NCI-H2196 treated with DMSO at 0.1 percent for 48 hours (cell line): Measurements from ENCODE around the gene NUCB1.
"Not testable (repeated sequence)": the region's sequence is repeated elsewhere in the genome, so short reads cannot be mapped to it uniquely, and the experiment has no call there.

Source experiments
- DNase-seq: peaks from one replicate; lab custom pipeline; 2025; ENCODE audit not compliant: unreplicated experiment; lab: John Stamatoyannopoulos, UW

Gene NUCB1

DNA sequence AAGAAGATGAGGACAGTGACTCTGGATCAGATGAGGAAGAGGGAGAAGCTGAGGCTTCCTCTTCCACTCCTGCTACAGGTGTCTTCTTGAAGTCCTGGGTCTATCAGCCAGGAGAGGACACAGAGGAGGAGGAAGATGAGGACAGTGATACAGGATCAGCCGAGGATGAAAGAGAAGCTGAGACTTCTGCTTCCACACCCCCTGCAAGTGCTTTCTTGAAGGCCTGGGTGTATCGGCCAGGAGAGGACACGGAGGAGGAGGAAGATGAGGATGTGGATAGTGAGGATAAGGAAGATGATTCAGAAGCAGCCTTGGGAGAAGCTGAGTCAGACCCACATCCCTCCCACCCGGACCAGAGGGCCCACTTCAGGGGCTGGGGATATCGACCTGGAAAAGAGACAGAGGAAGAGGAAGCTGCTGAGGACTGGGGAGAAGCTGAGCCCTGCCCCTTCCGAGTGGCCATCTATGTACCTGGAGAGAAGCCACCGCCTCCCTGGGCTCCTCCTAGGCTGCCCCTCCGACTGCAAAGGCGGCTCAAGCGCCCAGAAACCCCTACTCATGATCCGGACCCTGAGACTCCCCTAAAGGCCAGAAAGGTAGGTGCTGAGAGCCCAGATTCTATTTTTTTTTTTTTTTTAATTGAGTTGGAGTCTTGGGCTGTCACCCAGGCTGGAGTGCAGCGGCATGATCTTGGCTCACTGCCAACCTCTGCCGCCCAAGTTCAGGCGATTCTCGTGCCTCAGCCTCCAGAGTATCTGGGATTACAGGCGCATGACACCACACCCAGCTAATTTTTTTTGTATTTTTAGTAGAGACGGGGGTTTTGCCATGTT lies 25.6 kb upstream of the NUCB1 start:
- DNase-seq = no peak

DNA sequence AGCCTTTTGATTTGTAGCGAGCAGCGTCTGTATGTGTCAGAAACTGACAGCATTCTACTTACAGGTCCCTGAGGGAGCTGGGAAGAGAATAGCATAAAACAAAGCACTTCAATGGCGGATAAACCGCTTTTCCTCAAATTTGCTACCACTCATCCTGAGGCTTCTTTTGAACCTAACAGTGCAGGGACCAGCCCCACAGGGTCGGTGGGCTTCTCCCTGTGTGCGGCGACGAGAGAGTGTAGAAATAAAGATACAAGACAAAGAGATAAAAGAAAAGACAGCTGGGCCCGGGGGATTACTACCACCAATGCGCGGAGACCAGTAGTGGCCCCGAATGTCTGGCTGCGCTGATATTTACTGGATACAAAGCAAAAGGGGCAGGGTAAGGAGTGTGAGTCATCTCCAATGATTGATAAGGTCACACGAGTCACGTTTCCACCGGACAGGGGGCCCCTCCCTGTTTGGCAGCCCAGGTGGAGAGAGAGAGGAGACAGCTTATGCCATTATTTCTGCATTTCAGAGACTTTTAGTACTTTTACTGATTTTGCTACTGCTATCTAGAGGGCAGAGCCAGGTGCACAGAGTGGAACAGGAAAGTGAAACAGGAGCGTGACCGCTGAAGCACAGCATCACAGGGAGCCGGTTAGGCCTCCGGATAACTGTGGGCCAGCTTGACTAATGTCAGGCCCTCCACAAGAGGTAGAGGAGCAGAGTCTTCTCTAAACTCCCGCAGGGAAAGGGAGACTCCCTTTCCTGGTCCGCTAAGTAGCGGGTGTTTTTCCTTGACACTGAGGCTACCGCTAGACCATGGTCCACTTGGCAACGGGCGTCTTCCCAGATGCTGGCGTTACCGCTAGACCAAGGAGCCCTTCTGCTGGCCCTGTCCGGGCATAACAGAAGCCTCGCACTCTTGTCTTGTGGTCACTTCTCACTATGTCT lies 23.8 kb upstream of the NUCB1 start:
- DNase-seq = not testable (repeated sequence)

DNA sequence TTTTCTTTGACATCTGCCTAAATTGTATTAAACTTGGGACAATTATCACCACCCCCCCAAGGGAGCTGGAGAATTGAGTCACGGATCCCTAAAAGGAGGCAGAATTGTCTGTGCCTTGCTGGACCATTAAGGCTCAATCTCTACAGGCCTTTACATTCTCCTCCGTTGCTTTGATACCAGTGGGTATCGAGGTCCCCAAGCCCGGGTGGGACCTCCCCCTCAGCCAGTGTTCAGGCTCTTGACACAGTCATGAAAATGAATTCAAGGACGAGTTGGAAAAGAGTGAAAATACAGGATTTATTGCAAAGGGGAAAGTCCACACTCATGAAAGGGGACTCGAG lies 22.3 kb upstream of the NUCB1 start:
- DNase-seq = no peak

GRCh38 chr19:48878196-48879024 lies 21.7 kb upstream of the NUCB1 start:
- no peak for DNase-seq

GRCh38 chr19:48879025-48879637 lies 21.0 kb upstream of the NUCB1 start:
- no peak for DNase-seq

DNA sequence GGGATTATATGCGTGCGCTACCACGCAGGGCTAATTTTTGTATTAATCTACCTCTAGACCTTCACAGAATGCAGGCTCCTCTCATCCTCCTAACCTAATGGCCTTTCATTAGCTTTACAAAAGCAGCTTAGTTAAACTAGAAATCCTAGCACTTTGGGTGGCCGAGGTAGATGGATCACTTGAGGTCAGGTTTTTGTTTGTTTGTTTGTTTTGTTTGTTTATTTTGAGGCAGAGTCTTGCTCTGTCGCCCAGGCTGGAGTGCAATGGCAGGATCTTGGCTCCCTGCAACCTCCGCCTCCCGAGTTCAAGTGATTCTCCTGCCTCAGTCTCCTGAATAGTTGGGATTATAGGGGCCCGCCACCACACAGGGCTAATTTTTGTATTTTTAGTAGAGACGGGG lies 20.4 kb upstream of the NUCB1 start:
- not testable (repeated sequence) for DNase-seq

DNA sequence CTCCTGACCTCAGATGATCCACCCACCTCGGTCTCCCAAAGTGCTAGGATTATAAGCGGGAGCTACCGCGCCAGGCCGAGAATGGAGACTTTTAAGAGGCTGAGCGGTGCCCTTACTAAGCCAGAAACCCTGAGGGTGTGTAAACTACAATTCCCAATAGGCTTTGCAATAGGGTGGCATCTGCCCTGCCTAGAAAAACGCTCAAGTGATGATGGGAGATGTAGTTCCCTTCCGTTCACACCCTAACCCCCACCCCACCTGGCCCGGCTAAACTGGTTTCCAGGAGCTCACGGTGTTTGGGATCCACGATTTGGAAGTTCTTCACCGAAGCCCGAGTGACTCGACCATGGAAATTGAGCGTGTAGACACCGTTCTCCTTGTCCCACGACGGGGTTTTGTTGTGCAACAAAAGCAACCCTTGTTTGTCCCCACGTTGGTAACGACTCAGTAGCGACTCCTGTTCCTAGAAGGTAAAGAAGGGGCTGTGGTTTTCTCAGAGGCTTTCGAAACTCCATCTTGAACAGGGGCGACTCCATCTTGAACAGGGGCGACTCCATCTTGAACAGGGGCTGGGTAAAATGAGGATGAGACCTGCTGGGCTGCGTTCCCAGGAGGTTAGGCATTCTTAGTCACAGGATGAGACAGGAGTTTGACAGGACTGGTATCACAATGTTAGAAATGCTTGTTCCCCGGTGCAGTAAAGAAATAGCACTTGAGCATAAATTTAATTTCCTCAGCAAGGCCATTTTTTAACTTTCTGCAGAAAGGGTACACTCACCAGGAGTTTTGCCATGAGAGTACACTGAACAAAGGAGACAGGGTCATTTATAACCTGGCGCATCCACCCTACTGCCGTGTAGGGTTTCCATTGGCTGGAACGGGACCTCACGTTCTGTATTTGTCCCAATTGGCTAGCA lies 18.1 kb upstream of the NUCB1 start:
- no peak for DNase-seq

- DNase-seq = no peak
Measured at GRCh38 chr19:48883726-48884125, 16.4 kb upstream of the NUCB1 start.

GRCh38 chr19:48887861-48888612 lies 12.1 kb upstream of the NUCB1 start:
- DNase-seq = no peak

GRCh38 chr19:48889496-48889895 lies 10.6 kb upstream of the NUCB1 start:
- DNase-seq = not testable (repeated sequence)

- DNase-seq = no peak
Measured at GRCh38 chr19:48890551-48890950, 9.6 kb upstream of the NUCB1 start.

- no peak for DNase-seq
Measured at GRCh38 chr19:48895226-48895625, 4.9 kb upstream of the NUCB1 start.

DNA sequence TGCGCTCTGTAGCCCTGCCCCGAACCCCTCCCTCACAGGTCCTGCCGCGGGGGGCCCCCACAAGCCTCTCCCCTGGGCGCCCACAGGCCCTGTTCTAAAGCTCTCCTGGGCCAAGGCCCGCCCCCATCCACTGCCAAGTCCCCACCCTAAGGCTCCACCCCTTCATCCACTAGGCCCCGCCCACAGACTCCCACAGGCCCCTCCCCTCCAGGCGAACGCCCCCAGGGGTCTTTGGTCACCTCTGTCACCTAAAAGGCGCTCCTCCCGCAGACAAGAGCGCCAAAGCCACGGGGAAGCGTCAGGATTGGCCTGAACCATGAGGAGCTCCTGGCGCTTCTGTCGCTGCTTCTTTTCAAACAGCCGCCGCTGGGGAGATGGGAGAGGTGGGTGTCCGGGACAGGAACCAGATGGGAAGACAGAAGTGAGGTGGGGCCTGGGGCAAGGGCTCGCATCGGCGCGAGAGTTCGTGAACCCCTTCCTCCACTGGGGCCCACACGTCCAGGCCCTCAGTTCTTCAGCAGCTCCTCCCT lies 3.9 kb upstream of the NUCB1 start:
- DNase-seq = no peak

DNA sequence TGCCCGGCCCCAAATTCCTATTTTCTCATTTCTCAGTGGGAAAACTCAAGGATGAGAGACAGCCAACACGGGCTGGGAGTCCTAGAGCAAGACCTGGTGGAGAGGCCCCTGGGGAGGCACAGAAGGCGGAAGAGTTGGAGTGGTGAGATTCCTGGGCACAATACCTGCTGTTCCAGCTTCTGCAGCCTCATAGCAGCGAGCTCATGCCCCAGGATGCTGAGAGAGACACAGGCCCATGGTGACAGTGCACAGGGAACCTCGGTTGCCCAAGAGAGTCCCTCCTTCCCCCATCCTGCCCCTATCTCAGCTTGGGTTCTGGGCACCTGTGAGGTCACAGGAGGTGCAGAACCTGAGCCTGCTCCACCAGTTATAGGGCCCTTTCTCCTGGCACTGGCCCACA lies 2.9 kb upstream of the NUCB1 start:
- DNase-seq = no peak

DNA sequence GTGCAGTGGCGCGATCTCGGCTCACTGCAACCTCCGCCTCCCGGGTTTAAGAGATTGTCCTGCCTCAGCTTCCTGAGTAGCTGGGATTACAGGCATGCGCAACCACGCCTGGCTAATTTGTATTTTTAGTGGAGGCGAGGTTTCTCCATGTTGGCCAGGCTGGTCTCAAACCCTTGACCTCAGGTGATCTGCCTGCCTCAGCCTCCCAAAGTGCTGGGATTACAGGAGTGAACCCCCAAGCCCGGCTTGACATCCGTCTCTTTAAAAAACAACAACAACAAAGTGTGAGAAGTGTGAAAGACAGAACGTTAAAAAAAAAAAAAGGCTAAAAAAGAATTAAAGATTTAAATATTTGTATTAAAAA lies 744 bp upstream of the NUCB1 start:
- not testable (repeated sequence) for DNase-seq

DNA sequence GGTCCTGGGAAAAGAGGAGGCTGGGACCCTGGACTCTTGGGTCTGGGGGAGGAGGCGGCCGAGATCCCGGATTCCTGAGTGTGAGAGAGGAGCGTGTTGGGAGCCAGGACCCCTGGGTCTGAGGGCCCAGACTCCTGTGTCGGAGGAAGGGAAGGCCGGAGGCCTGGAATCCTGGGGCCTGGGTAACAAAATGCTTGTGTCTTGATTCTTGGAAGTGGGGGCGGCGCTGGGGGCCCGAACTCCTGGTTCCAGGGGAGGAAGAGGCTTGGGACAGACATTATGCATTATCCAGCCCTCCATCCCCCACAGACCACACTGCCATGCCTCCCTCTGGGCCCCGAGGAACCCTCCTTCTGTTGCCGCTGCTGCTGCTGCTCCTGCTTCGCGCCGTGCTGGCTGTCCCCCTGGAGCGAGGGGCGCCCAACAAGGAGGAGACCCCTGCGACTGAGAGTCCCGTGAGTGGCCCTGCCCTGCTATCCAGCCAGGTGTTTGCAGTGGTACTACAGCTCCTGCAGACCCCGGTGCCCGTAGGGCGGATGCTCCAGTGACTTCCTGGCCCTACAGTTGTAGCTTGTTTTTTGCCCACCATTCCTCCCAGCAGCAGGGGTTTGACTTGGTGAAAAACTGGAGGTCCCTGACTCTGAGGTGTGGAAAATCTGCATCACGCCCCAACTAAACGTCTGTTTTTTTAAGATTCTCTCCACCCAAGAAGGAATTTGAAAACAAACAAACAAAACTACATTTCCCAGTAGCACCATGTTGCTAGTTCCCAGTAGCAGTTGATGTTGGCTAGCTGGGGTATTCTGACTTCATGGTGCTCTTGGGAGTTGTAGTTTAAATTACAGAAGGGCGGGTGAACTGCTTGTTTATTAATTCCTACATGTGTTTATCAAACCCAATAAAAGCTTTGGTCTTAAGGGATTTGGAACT lies 630 bp downstream of the NUCB1 start:
- no peak for DNase-seq

DNA sequence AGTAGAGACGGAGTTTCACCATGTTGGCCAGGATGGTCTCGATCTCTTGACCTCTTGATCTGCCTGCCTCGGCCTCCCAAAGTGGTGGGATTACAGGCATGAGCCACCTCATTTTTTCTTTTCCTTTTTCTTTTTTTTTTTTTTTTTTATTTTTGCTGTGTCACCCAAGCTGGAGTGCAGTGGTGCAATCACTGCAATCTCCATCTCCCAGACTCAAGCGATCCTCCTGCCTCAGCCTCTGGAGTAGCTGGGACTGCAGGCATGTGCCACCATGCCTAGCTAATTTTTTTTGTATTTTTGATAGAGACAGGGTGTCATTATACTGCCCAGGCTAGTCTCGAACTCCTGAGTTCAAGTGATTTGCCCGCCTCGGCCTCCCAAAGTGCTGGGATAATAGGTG lies 2.2 kb downstream of the NUCB1 start:
- not testable (repeated sequence) for DNase-seq

- not testable (repeated sequence) for DNase-seq
Measured at GRCh38 chr19:48903788-48904187, 3.7 kb downstream of the NUCB1 start.
